HEK293 (cell line): ENCODE measurements around the gene TAX1BP1.

Experiments used
- CTCF ChIA-PET: fragments of 350-600 bp; formaldehyde crosslinking; extraction: SDS; loops from one replicate; lab custom pipeline; 2021; ENCODE audit warnings: antibody characterized with exemption; lab: Yijun Ruan, JAX
- POLR2A ChIA-PET: fragments of 300-600 bp; formaldehyde crosslinking; extraction: SDS; loops from one replicate; lab custom pipeline; 2020; ENCODE audit warnings: antibody characterized with exemption, inconsistent platforms; lab: Yijun Ruan, JAX
- H3K27ac ChIP-seq: fragments of 200-500 bp; sonication (Bioruptor generic); 2 replicates; pipeline ENCODE4 v1.5.1; 2014; ENCODE audit warnings: low read depth, low read length, control low read depth, inconsistent platforms; ENCODE audit errors: extremely low read depth
- H3K36me3 ChIP-seq, 2 experiments: fragments of 200-500 bp in 1 of 2; sonication (Bioruptor generic) in 1 of 2; 1 replicate in 1 of 2; 2 replicates in 1 of 2; pipeline ENCODE4 v1.5.1; 2014 to 2017; ENCODE audit warnings: inconsistent platforms in 2 of 2, low read length in 2 of 2; ENCODE audit not compliant: control insufficient read depth in 2 of 2, insufficient read depth in 1 of 2
- H3K4me1 ChIP-seq: fragments of 200-500 bp; sonication (Bioruptor generic); 2 replicates; pipeline ENCODE4 v1.5.1; 2014; ENCODE audit warnings: mild to moderate bottlenecking, low read length, inconsistent platforms; ENCODE audit not compliant: control insufficient read depth, insufficient read depth
- H3K4me3 ChIP-seq: 2 replicates; pipeline ENCODE4 v1.5.1; 2011; ENCODE audit warnings: low read depth, mild to moderate bottlenecking, control low read depth, low read length, moderate library complexity
- H3K9me3 ChIP-seq: fragments of 200-500 bp; sonication (Bioruptor generic); 2 replicates; pipeline ENCODE4 v1.5.1; 2014; ENCODE audit warnings: low read depth, low read length, inconsistent platforms; ENCODE audit not compliant: control insufficient read depth, insufficient read depth
- GLIS1 ChIP-seq: fragments of 450-650 bp; formaldehyde crosslinking; IDR thresholded peaks from 2 replicates; pipeline ENCODE4 v1.5.1; 2016; ENCODE audit warnings: missing biosample characterization, missing genetic modification characterization
- TRIM28 ChIP-seq: IDR thresholded peaks from 2 replicates; pipeline ENCODE4 v1.6.1; 2011; ENCODE audit warnings: low read length, control low read depth, borderline replicate concordance
- ZFP69B ChIP-seq: fragments of 450-650 bp; formaldehyde crosslinking; IDR thresholded peaks from 2 replicates; pipeline ENCODE4 v1.5.1; 2016; ENCODE audit warnings: missing biosample characterization, missing genetic modification characterization
- ZNF114 ChIP-seq: fragments of 450-650 bp; formaldehyde crosslinking; IDR thresholded peaks from 2 replicates; pipeline ENCODE4 v1.5.0; 2017; ENCODE audit warnings: missing biosample characterization, missing genetic modification characterization
- ZNF133 ChIP-seq: fragments of 450-650 bp; formaldehyde crosslinking; IDR thresholded peaks from 2 replicates; pipeline ENCODE4 v1.5.1; 2016; ENCODE audit warnings: missing biosample characterization, missing genetic modification characterization
- ZNF146 ChIP-seq: fragments of 450-650 bp; formaldehyde crosslinking; IDR thresholded peaks from 2 replicates; pipeline ENCODE4 v1.5.1; 2016; ENCODE audit warnings: missing biosample characterization, missing genetic modification characterization
- ZNF221 ChIP-seq: fragments of 450-650 bp; formaldehyde crosslinking; IDR thresholded peaks from 2 replicates; pipeline ENCODE4 v1.5.1; 2017; ENCODE audit warnings: missing biosample characterization, missing genetic modification characterization, borderline replicate concordance
- ZNF423 ChIP-seq: fragments of 450-650 bp; formaldehyde crosslinking; IDR thresholded peaks from 2 replicates; pipeline ENCODE4 v1.5.1; 2016; ENCODE audit warnings: missing biosample characterization, missing genetic modification characterization
- ZNF521 ChIP-seq: fragments of 450-650 bp; formaldehyde crosslinking; IDR thresholded peaks from 2 replicates; pipeline ENCODE4 v1.5.1; 2017; ENCODE audit warnings: missing biosample characterization, mild to moderate bottlenecking, missing genetic modification characterization
- ZNF623 ChIP-seq: fragments of 450-650 bp; formaldehyde crosslinking; IDR thresholded peaks from 2 replicates; pipeline ENCODE4 v1.5.1; 2016; ENCODE audit warnings: missing biosample characterization, missing genetic modification characterization
- ZNF660 ChIP-seq: fragments of 450-650 bp; IDR thresholded peaks from 2 replicates; pipeline ENCODE4 v1.5.1; 2018; ENCODE audit warnings: missing biosample characterization, mild to moderate bottlenecking, missing genetic modification characterization
- TF ChIP-seq, protein P1 (sequence below): fragments of 450-650 bp; formaldehyde crosslinking; IDR thresholded peaks from 2 replicates; pipeline ENCODE4 v1.5.1; 2016; ENCODE audit warnings: missing biosample characterization, missing genetic modification characterization
- TF ChIP-seq, protein P2 (sequence below): fragments of 450-650 bp; formaldehyde crosslinking; IDR thresholded peaks from 2 replicates; pipeline ENCODE4 v1.5.1; 2016; ENCODE audit warnings: missing biosample characterization, missing genetic modification characterization
- TF ChIP-seq, protein P3 (sequence below): fragments of 450-650 bp; formaldehyde crosslinking; IDR thresholded peaks from 2 replicates; pipeline ENCODE4 v1.5.1; 2016; ENCODE audit warnings: missing biosample characterization, missing genetic modification characterization
- TF ChIP-seq, protein P4 (sequence below): fragments of 450-650 bp; formaldehyde crosslinking; IDR thresholded peaks from 2 replicates; pipeline ENCODE4 v1.5.1; 2016; ENCODE audit warnings: missing biosample characterization, missing genetic modification characterization, low read depth
- TF ChIP-seq, protein P5 (sequence below): fragments of 450-650 bp; formaldehyde crosslinking; IDR thresholded peaks from 2 replicates; pipeline ENCODE4 v1.5.1; 2016; ENCODE audit warnings: missing biosample characterization, missing genetic modification characterization

The TAX1BP1 gene

DNA sequence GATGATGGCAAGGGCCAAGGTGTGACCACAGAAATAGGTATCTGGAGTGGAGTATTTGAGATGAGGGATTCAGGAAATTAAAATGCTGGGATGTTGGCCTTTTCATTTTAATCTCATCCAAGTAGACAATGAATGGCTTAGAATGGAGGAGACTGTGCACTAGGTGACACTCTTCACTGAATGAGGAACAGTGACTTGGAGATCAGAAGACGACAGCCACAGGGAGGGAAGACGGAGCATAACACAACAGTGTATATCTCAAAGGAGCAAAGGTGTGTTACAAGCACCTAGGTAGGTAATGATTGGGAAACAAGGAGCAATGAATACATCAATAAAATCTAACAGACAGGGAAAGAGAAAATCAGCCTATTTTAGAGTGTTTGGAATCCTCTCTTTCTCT, 4.1 kb upstream of the TAX1BP1 start:
- TF ChIP-seq ZNF521 (tag by site-specific recombination), result no peak
- TF ChIP-seq ZNF221, result no peak
- TF ChIP-seq ZNF114 (tag by site-specific recombination), result no peak
- TF ChIP-seq ZNF660 (tag by site-specific recombination), result no peak
- no peak for TF ChIP-seq TRIM28
- TF ChIP-seq, all 188 proteins: peak for 0
- CTCF ChIA-PET, result interaction anchor here (1.0 kb wide), 1 partner anchor 1362 kb away, joined by 3 read pairs; no protein-coding TSS in a partner anchor
- Histone ChIP-seq H3K9me3 (no peaks in the 10 kb centered on the region), H3K36me3 (no peaks in the 10 kb centered on the region), H3K4me3 (no peak overlapping the region), H3K27ac (no peak overlapping the region), H3K4me1 (0 out of 2 replicates have a peak, but pooled peaks cover 2% of the 10 kb centered on the region)
- POLR2A ChIA-PET, result no interaction called here

DNA sequence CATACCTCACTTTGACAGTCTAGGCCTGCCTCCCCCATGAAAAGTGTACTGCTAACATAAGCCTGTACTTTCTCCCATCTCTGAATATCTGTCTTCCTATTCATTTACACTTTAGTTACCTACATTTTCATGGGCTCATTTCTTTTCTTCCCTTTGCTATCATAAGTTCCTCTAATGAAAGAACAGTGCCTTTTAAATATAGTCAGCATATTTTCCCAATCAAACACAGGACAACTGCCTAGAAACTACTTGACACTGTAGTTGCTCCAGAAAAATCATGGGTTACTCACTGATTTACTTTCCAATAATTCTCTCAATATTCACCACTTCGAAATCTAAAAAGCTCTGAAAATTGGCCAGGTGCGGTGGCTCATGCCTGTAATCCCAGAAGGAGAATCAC, 2.8 kb upstream of the TAX1BP1 start:
- ChIA-PET POLR2A (interaction anchor here (0.6 kb wide), 1 partner anchor 632 kb away, joined by 4 read pairs; no protein-coding TSS in a partner anchor), CTCF (interaction anchor here (0.6 kb wide), 1 partner anchor 191 kb away, joined by 3 read pairs; no protein-coding TSS in a partner anchor)
- no peak overlapping the region for H3K27ac ChIP-seq

More for the DNA sequence above, 2.8 kb upstream of the TAX1BP1 start:
- TF ChIP-seq ZNF423 (no peak), ZFP69B (tag by site-specific recombination) (no peak), ZNF623 (no peak), ZNF133 (tag by site-specific recombination) (no peak), GLIS1 (tag by site-specific recombination) (no peak), ZNF146 (tag by site-specific recombination) (no peak)
- TF ChIP-seq, protein P1, sequence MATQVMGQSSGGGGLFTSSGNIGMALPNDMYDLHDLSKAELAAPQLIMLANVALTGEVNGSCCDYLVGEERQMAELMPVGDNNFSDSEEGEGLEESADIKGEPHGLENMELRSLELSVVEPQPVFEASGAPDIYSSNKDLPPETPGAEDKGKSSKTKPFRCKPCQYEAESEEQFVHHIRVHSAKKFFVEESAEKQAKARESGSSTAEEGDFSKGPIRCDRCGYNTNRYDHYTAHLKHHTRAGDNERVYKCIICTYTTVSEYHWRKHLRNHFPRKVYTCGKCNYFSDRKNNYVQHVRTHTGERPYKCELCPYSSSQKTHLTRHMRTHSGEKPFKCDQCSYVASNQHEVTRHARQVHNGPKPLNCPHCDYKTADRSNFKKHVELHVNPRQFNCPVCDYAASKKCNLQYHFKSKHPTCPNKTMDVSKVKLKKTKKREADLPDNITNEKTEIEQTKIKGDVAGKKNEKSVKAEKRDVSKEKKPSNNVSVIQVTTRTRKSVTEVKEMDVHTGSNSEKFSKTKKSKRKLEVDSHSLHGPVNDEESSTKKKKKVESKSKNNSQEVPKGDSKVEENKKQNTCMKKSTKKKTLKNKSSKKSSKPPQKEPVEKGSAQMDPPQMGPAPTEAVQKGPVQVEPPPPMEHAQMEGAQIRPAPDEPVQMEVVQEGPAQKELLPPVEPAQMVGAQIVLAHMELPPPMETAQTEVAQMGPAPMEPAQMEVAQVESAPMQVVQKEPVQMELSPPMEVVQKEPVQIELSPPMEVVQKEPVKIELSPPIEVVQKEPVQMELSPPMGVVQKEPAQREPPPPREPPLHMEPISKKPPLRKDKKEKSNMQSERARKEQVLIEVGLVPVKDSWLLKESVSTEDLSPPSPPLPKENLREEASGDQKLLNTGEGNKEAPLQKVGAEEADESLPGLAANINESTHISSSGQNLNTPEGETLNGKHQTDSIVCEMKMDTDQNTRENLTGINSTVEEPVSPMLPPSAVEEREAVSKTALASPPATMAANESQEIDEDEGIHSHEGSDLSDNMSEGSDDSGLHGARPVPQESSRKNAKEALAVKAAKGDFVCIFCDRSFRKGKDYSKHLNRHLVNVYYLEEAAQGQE, result no peak
- TF ChIP-seq, protein P2, sequence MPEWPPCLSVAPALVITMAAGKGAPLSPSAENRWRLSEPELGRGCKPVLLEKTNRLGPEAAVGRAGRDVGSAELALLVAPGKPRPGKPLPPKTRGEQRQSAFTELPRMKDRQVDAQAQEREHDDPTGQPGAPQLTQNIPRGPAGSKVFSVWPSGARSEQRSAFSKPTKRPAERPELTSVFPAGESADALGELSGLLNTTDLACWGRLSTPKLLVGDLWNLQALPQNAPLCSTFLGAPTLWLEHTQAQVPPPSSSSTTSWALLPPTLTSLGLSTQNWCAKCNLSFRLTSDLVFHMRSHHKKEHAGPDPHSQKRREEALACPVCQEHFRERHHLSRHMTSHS, result no peak
- TF ChIP-seq, protein P3, sequence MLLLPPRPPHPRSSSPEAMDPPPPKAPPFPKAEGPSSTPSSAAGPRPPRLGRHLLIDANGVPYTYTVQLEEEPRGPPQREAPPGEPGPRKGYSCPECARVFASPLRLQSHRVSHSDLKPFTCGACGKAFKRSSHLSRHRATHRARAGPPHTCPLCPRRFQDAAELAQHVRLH, result no peak
- TF ChIP-seq, protein P4, sequence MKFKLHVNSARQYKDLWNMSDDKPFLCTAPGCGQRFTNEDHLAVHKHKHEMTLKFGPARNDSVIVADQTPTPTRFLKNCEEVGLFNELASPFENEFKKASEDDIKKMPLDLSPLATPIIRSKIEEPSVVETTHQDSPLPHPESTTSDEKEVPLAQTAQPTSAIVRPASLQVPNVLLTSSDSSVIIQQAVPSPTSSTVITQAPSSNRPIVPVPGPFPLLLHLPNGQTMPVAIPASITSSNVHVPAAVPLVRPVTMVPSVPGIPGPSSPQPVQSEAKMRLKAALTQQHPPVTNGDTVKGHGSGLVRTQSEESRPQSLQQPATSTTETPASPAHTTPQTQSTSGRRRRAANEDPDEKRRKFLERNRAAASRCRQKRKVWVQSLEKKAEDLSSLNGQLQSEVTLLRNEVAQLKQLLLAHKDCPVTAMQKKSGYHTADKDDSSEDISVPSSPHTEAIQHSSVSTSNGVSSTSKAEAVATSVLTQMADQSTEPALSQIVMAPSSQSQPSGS (tag by site-specific recombination), result no peak
- TF ChIP-seq, protein P5, sequence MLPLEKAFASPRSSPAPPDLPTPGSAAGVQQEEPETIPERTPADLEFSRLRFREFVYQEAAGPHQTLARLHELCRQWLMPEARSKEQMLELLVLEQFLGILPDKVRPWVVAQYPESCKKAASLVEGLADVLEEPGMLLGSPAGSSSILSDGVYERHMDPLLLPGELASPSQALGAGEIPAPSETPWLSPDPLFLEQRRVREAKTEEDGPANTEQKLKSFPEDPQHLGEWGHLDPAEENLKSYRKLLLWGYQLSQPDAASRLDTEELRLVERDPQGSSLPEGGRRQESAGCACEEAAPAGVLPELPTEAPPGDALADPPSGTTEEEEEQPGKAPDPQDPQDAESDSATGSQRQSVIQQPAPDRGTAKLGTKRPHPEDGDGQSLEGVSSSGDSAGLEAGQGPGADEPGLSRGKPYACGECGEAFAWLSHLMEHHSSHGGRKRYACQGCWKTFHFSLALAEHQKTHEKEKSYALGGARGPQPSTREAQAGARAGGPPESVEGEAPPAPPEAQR (tag by site-specific recombination), result no peak
- Histone ChIP-seq H3K9me3 (no peaks in the 10 kb centered on the region), H3K4me3 (no peak overlapping the region), H3K36me3 (no peaks in the 10 kb centered on the region), H3K4me1 (0 out of 2 replicates have a peak, but pooled peaks cover 2% of the 10 kb centered on the region)
